Fibroblast of peridontal ligament (primary cell): ENCODE data around the gene ARHGEF19.
"Not testable (repeated sequence)": the region's sequence is repeated elsewhere in the genome, so short reads cannot be mapped to it uniquely, and the experiment has no call there.

Experiments
- DNase-seq: peaks from one replicate; pipeline ENCODE4 v3.0.0-alpha.2; 2010; ENCODE audit errors: extremely low read depth

The ARHGEF19 gene

DNA sequence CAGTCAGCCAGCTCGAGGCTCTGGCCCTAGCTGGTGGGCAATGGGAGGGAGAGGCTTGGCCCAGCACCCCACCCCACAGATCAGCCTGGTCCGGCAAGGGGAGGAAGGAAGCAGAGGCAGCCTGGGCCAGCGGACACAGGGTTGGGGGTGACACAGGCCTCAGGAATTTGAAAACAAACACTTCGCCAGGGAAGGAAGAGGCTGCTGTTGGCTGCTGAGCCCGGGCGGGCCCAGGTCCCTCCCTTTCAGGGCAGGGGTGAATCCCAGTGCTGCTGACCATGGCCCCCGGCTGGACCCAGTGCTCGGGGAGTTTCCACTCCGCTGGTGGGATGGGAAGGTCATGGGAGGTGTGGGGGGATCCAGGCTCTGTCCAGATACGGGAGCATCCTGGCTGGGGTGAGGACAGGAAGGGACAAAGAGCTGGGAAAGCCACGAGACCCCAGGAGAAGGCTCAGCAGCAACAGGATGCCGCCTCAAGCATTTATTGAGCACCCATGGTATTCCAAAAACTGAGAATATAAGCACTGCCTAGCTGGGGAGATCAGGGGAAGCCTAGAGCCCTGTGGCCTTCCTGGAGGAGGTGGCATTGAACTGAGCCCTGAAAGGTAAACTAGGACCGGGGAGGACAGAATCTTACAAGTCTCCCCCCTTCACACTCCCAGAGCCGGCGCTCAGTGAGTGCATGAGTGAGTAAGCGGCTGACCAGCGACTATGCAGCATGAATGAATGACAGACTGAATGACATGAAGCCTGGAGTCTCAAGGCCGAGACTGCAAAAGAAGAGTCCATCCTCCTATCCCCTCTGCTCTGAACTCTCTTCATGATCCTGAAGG lies 30.3 kb downstream of the ARHGEF19 start:
- DNase-seq = peak; percentile 86

DNA sequence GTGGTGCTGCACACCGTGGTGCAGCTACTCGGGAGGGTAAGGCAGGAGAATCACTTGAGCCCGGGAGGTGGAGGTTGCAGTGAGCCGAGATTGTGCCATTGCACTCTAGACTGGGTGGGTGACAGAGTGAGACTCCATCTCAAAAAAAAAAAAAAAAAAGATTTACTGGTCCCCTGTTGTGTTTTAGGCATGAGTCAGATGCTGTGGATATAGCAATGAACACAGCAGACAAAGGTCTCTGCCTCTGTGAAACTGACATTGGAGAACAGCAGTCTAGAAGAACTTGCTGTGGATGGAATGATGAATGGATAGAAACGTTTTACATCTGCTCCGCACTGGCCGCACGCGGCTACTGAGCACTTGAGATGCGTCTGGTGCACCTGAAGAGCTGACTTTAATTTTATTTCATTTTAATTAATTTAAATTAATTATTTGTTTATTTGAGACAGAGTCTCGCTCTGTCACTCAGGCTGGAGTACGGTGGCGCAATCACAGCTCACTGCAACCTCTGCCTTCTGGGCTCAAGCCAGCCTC lies 32.1 kb downstream of the ARHGEF19 start:
- peak; percentile 34 for DNase-seq

GRCh38 chr1:16178596-16179497 lies 33.6 kb downstream of the ARHGEF19 start:
- DNase-seq = no peak

GRCh38 chr1:16177306-16177705 lies 35.1 kb downstream of the ARHGEF19 start:
- DNase-seq = no peak

DNA sequence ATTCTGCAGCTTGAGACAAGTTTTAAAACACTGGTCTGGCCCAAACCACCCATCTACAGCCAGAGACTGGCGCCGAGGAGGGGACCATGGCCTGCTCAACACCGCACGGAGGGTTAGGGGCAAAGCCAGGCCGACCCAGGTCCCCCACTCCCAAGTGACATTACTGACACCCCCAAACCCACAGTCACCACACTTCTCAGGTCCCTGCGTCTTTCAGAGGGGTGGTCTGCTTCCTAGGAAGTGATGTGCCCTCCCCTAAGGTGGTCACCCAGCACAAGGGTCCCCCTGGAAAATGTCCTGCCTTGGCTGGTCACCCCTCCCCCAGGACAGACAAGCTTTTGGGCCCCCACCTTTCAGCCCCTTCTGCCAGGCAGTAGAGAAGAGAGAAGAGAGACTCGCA lies 35.8 kb downstream of the ARHGEF19 start:
- no peak for DNase-seq

- DNase-seq = peak; percentile 92
Observed at GRCh38 chr1:16175610-16176553, 36.6 kb downstream of the ARHGEF19 start.

GRCh38 chr1:16174886-16175598 lies 37.4 kb downstream of the ARHGEF19 start:
- DNase-seq = peak; percentile 26

DNA sequence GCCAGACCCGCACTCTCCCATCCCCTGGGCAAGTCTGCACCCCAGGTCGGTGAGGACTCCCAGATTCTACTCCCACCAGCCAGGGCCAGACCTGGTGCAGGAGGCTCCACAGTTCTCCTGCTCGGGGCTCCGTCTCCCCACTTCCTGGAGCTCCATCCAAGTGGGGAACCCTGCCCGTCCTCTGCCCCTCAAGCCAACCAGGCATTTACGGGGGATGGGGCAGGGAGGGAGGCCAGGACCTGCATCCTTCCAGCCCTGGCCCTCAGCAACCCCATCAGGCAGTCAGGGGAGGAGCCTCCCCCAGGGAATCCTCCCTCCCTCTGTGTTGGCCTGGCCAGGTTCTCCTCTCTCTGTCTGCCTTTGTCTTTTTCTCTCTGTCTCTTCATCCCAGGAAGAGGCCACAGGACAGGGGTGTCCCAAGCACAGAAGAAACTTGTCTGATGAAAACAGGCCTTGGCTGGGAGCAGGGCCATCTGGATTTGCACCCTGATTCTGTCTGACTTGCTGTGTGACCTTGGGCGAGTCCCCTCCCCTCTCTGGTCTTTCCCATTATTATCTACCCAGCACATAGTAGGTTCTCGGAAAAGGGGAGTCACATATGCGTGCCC lies 38.1 kb downstream of the ARHGEF19 start:
- no peak for DNase-seq

GRCh38 chr1:16173447-16174260 lies 38.8 kb downstream of the ARHGEF19 start:
- DNase-seq = peak; percentile 49

DNA sequence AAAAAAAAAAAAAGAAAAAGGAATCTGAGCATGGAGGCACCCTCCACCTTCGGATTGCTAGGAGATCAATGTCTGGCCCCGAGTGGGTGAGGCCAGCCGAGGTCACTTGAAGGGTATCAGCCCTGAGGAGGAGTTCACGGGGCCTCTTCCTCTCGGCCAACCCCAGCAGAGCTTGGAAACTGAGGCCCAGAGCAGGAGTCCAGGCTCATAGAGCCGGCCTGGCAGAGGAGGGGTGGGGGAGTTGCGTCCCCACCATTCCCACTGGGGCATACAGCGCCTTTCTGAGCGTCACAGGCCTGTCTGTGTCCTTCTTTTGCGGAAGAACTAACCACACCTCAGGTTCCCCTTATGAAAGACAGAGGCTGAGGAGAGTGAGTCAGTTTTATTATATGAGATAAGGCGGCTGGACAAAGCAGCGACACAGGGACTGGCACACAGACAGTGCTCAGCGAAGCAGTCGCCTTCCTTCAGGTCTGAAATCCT lies 39.4 kb downstream of the ARHGEF19 start:
- no peak for DNase-seq

- no peak for DNase-seq
Observed at GRCh38 chr1:16172218-16172830, 40.1 kb downstream of the ARHGEF19 start.

GRCh38 chr1:16171314-16172151 lies 40.9 kb downstream of the ARHGEF19 start:
- no peak for DNase-seq

DNA sequence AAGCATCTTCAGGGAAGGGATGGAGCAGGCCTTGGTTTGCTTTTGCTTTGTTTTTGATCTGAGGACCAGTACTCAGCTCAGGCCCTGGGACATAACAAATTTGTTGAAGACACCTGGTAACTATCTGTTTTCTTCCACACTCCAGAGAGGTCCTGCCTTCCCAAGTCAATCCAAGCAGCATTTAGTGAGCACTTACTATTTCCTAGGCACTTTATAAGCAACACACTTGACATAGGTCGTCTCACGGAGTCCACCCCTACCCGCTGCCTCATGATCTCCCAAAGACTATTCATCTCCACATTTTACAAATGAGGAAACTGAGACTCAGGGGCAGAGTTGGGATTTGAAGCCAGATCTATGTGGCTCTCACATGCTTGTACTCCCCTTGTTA lies 42.2 kb downstream of the ARHGEF19 start:
- no peak for DNase-seq

DNA sequence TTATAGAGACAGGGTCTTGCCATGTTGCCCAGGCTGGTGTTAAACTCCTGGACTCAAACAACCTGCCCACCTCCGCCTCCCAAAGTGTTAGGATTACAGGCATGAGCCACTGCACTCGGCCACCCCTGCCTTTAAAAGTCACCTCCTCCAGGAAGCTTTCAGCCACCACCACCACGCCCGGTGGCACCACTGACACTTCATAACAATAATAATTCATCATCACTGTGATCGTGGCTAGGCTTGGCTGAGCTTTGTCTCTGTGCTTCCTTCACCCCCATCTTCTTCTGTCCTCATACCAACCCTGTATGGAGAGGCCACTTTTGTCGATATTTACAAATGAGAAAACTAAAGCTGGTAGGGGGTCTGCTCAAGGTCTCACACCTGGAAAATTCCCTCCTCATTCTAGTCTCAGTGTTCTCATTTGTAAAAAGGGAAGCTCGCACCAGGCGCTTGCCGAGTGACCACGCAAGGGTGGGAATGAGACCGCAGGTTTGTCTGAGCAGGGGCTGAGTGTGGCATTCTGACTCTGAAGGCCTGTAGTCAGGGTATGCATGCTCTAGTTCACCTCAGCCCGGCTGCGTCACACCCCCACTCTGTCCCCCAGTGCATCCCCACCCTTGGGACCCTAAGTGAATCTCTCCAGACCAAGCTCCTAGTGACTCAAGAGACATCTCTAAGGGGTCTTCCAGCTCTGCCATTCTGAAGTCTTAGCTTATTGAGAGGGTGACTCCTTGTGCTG lies 43.7 kb downstream of the ARHGEF19 start:
- DNase-seq = no peak

GRCh38 chr1:16168144-16168495 lies 44.3 kb downstream of the ARHGEF19 start:
- not testable (repeated sequence) for DNase-seq

- DNase-seq = no peak
Observed at GRCh38 chr1:16167331-16168143, 44.9 kb downstream of the ARHGEF19 start.
